SU-DHL-6 (cell line): ENCODE measurements around the gene MEIKIN.

ENCODE experiments used
- H2AFZ ChIP-seq: fragments of 200-600 bp; sonication (generic); 2 replicates; pipeline ENCODE4 v1.6.1; 2014; ENCODE audit warnings: low read depth, mild to moderate bottlenecking, moderate library complexity, mixed read lengths, antibody characterized with exemption, low read length; ENCODE audit not compliant: severe bottlenecking
- H3F3A ChIP-seq: fragments of 200-600 bp; shearing (Covaris generic); 2 replicates; pipeline ENCODE4 v1.6.0; 2016; ENCODE audit warnings: antibody characterized with exemption, mild to moderate bottlenecking; ENCODE audit not compliant: insufficient read depth
- H3K27ac ChIP-seq: fragments of 200-600 bp; sonication (generic); 2 replicates; pipeline ENCODE4 v1.5.1; 2016; ENCODE audit warnings: low read depth, mild to moderate bottlenecking, low read length, moderate library complexity, mixed read lengths
- H3K27me3 ChIP-seq: fragments of 200-600 bp; sonication (generic), shearing (Covaris generic); 2 replicates; pipeline ENCODE4 v1.6.0; 2014; ENCODE audit warnings: mild to moderate bottlenecking, low read length
- H3K36me3 ChIP-seq: fragments of 200-600 bp; sonication (generic); 2 replicates; pipeline ENCODE4 v1.6.1; 2014; ENCODE audit warnings: mild to moderate bottlenecking, low read length, mixed read lengths
- H3K4me2 ChIP-seq: fragments of 300-600, 200-600 bp; shearing (Covaris generic), sonication (generic); 2 replicates; pipeline ENCODE4 v1.6.0; 2014; ENCODE audit warnings: low read length, low read depth, mild to moderate bottlenecking; ENCODE audit not compliant: poor library complexity, severe bottlenecking
- H3K4me3 ChIP-seq: fragments of 200-600 bp; sonication (generic); 2 replicates; pipeline ENCODE4 v1.5.1; 2014; ENCODE audit warnings: antibody characterized with exemption, low read length, mild to moderate bottlenecking, mixed read lengths; ENCODE audit not compliant: insufficient read depth, poor library complexity, severe bottlenecking
- H3K79me2 ChIP-seq: fragments of 200-600 bp; sonication (generic); 2 replicates; pipeline ENCODE4 v1.6.1; 2014; ENCODE audit warnings: mild to moderate bottlenecking, low read length, moderate library complexity; ENCODE audit not compliant: insufficient read depth
- H3K9ac ChIP-seq: fragments of 200-600 bp; sonication (generic); 2 replicates; pipeline ENCODE4 v1.7.0; 2014; ENCODE audit warnings: mild to moderate bottlenecking, low read length
- H3K9me2 ChIP-seq: fragments of 200-600 bp; sonication (generic); replicated peaks from 2 replicates; pipeline ENCODE4 v1.6.1; 2014; ENCODE audit warnings: low read length; ENCODE audit not compliant: insufficient read depth
- H3K9me3 ChIP-seq: fragments of 200-600 bp; sonication (generic); 2 replicates; pipeline ENCODE4 v1.6.1; 2014; ENCODE audit warnings: low read length, mixed read lengths; ENCODE audit not compliant: insufficient read depth
- H4K20me1 ChIP-seq: fragments of 200-600 bp; sonication (generic); 2 replicates; pipeline ENCODE4 v1.6.1; 2014; ENCODE audit warnings: low read depth, mild to moderate bottlenecking, antibody characterized with exemption, low read length, moderate library complexity, mixed read lengths
- CTCF ChIP-seq: fragments of 200-600 bp; sonication (generic); IDR thresholded peaks from one replicate; pipeline ENCODE4 v1.5.1; 2017; ENCODE audit warnings: antibody characterized with exemption, mild to moderate bottlenecking, low read length, moderate library complexity; ENCODE audit not compliant: insufficient read depth, poor library complexity, severe bottlenecking
- EZH2phosphoT487 ChIP-seq: fragments of 200-600 bp; sonication (generic), shearing (Covaris generic); conservative IDR thresholded peaks from 2 replicates; pipeline ENCODE4 v1.6.1; 2018; ENCODE audit warnings: mild to moderate bottlenecking, antibody characterized with exemption, low read length, moderate library complexity, mixed read lengths

Gene MEIKIN

GRCh38 chr5:131953969-131954368, 8.5 kb upstream of the MEIKIN start:
- Histone ChIP-seq H2AFZ (no peak overlapping the region), H3K27me3 (no peaks in the 10 kb centered on the region; the same call in 1 of the 2 replicates), H3K36me3 (no peaks in the 10 kb centered on the region), H3K9ac (no peak overlapping the region), H3K9me2 (no peaks in the 10 kb centered on the region), H3K79me2 (no peaks in the 10 kb centered on the region), H3K27ac (no peak overlapping the region), H4K20me1 (no peaks in the 10 kb centered on the region), H3K9me3 (no peaks in the 10 kb centered on the region), H3K4me3 (no peak overlapping the region), H3F3A (no peaks in the 10 kb centered on the region), H3K4me2 (no peak overlapping the region)
- no peak for TF ChIP-seq CTCF
- TF ChIP-seq EZH2phosphoT487: no peak

- no peak overlapping the region for H3K9ac ChIP-seq
- no peaks in the 10 kb centered on the region for H3K36me3 ChIP-seq
- H3F3A ChIP-seq: no peaks in the 10 kb centered on the region
- TF ChIP-seq CTCF: no peak
- no peak for TF ChIP-seq EZH2phosphoT487
- H3K79me2 ChIP-seq: no peaks in the 10 kb centered on the region
- H3K9me2 ChIP-seq: no peaks in the 10 kb centered on the region
- H4K20me1 ChIP-seq: no peaks in the 10 kb centered on the region
- no peak overlapping the region for H3K4me2 ChIP-seq
- H3K27ac ChIP-seq: no peak overlapping the region
- no peaks in the 10 kb centered on the region for H3K9me3 ChIP-seq
- no peaks in the 10 kb centered on the region; the same call in 1 of the 2 replicates for H3K27me3 ChIP-seq
- H3K4me3 ChIP-seq: no peak overlapping the region
- no peak overlapping the region for H2AFZ ChIP-seq
Observed at GRCh38 chr5:131952301-131952857, 6.9 kb upstream of the MEIKIN start.

GRCh38 chr5:131950706-131951105, 5.2 kb upstream of the MEIKIN start:
- no peak overlapping the region for H3K4me3 ChIP-seq
- no peak for TF ChIP-seq CTCF
- H3K9me3 ChIP-seq: no peaks in the 10 kb centered on the region
- no peaks in the 10 kb centered on the region for H3F3A ChIP-seq
- no peak overlapping the region for H3K27ac ChIP-seq
- no peaks in the 10 kb centered on the region; the same call in 1 of the 2 replicates for H3K27me3 ChIP-seq
- H2AFZ ChIP-seq: no peak overlapping the region
- no peaks in the 10 kb centered on the region for H4K20me1 ChIP-seq
- no peak overlapping the region for H3K4me2 ChIP-seq
- H3K79me2 ChIP-seq: no peaks in the 10 kb centered on the region
- no peak overlapping the region for H3K9ac ChIP-seq
- H3K9me2 ChIP-seq: no peaks in the 10 kb centered on the region
- no peaks in the 10 kb centered on the region for H3K36me3 ChIP-seq
